Activated T-helper 1 cell treated with anti-CD3 and anti-CD28 coated beads, Interleukin-12 subunit alpha, Interleukin-12 subunit beta, Interleukin-2, Interleukin-4 antibody, amounts not matched to agents 30 ng/mL and 10 ng/mL and 1 ng/mL, durations not matched to agents 14 hours and 24 hours and 36 hours (primary cell): ENCODE data around the gene MAS1L. TPM values are rescaled to one million over a fixed set of nuclear protein-coding genes. Genes with fewer than 3 reads are reported as not detected.

Source experiments
- DNase-seq: peaks from one replicate; pipeline ENCODE4 v3.0.0; 2021; ENCODE audit warnings: low spot score
- H3K27ac Mint-ChIP-seq: one replicate; pipeline ENCODE4 v1.8.0; 2021; ENCODE audit warnings: mild to moderate bottlenecking, mixed read lengths
- H3K27me3 Mint-ChIP-seq: one replicate; pipeline ENCODE4 v1.8.0; 2022; ENCODE audit warnings: mild to moderate bottlenecking, moderate library complexity, mixed read lengths; ENCODE audit not compliant: insufficient read depth
- H3K36me3 Mint-ChIP-seq: one replicate; pipeline ENCODE4 v1.8.0; 2021; ENCODE audit warnings: low read depth, mixed read lengths
- H3K4me1 Mint-ChIP-seq: one replicate; pipeline ENCODE4 v1.8.0; 2021; ENCODE audit warnings: low read depth, mixed read lengths
- H3K4me3 Mint-ChIP-seq: one replicate; pipeline ENCODE4 v1.8.0; 2021; ENCODE audit warnings: mild to moderate bottlenecking, moderate library complexity, mixed read lengths
- H3K9me3 Mint-ChIP-seq: one replicate; pipeline ENCODE4 v1.8.0; 2021; ENCODE audit warnings: mixed read lengths
- intact Hi-C: fragments of 100-400 bp; cut with micrococcal nuclease; formaldehyde crosslinking; loops from one replicate; pipeline ENCODE4 v1.15.1; 2024
- total RNA-seq: library from RNA; stranded (reverse); gene quantifications from 2 replicates; pipeline ENCODE4 v1.2.3, GENCODE V29; 2022

Gene MAS1L
- total RNA-seq, 1 donor from 2014 or later, result not detected

DNA sequence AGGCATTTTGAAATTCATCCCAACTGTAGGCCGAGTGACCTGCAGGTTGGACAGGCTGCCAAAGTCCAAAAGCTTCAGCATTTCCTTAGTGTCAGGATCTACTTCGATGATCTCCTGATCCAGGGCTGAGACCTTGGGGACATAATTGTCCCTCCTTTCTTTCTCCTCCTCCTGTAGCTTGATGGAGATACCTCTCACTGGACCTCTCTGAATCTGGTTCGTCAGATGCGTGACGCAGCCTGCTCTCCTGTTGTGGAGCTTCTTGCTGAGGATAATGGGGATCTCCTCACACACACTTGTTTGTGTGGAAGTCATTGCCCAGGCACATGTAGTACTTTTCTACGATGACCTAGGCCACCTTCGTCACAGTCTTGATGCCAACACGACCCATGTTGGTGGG, 1.5 kb upstream of the MAS1L start:
- no peak for DNase-seq

DNA sequence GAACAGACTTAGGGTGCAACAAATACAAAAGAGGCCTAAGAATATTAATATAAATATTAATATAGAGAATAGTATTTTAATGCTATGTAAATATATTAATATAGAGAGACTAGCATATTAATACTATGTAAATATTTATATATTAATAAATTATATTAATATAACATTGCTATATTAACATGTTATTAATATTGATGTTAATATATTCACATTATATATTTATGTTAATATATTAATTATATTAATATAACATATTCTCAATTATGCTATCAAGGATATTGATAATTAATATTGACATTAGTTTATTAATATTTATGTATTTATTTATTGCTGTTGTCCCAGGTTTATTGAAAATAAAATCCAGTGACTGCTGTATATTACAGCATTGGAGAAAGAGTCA, 1.1 kb upstream of the MAS1L start:
- H3K27me3 Mint-ChIP-seq, result peaks cover 5% of the 10 kb centered on the region

More for the DNA sequence above, 1.5 kb upstream of the MAS1L start:
- Mint-ChIP-seq H3K9me3 (no peaks in the 10 kb centered on the region), H3K4me1 (no peaks in the 10 kb centered on the region), H3K4me3 (no peak overlapping the region), H3K27ac (no peak overlapping the region), H3K36me3 (no peaks in the 10 kb centered on the region), H3K27me3 (peaks cover 5% of the 10 kb centered on the region)
- intact Hi-C loops, result no loop called here

DNA sequence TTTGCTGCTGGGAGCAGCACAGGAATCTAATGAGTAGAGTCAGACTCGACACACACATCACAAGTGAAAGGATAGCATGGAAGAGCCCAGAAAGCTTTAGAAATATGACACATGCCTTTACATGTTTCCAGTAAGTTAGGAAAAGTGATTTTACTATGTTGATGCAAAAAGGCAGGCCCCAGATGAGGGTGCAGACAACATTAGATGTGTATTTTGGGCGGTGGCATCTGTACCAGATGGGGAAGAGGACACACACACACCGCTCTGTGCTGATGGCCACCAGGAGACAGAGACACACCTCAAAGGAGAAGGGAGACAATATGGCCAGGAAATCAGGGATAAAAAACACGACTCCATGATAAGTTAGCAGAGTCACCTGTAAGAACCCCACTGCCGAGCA, 625 bp downstream of the MAS1L start:
- Mint-ChIP-seq H3K4me3 (no peak overlapping the region), H3K9me3 (no peaks in the 10 kb centered on the region), H3K27me3 (peaks cover 8% of the 10 kb centered on the region), H3K36me3 (no peaks in the 10 kb centered on the region), H3K27ac (no peak overlapping the region), H3K4me1 (no peaks in the 10 kb centered on the region)
- intact Hi-C loops, result no loop called here
- no peak for DNase-seq

More for the DNA sequence above, 1.1 kb upstream of the MAS1L start:
- H3K36me3 Mint-ChIP-seq, result no peaks in the 10 kb centered on the region
- no peaks in the 10 kb centered on the region for H3K4me1 Mint-ChIP-seq
- H3K9me3 Mint-ChIP-seq, result no peaks in the 10 kb centered on the region
- intact Hi-C loops, result no loop called here
- H3K27ac Mint-ChIP-seq, result no peak overlapping the region
- no peak for DNase-seq
- H3K4me3 Mint-ChIP-seq, result no peak overlapping the region

DNA sequence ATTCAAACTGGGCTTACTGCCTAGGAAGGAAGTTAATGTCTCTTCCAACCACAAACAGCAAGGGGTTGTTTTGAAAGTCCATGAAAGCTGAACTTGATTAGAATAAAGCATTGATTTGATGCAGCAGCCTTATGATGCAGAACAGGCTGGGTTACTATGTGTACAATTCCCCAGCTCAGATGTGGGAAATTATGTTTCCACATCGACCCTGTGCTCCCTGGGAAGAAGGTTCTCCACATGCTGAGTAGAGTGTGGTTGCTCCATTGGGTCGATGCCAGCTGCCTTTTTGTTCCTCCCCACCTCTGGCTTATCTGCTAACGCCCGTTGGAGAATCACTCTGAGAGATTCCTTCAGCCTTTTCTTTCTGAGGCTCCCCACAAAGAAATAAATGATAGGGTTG, 1.2 kb downstream of the MAS1L start:
- Mint-ChIP-seq H3K27ac (no peak overlapping the region), H3K36me3 (no peaks in the 10 kb centered on the region), H3K4me3 (no peak overlapping the region), H3K27me3 (peaks cover 8% of the 10 kb centered on the region), H3K4me1 (no peaks in the 10 kb centered on the region), H3K9me3 (no peaks in the 10 kb centered on the region)
- intact Hi-C loops, result no loop called here
- DNase-seq, result no peak

DNA sequence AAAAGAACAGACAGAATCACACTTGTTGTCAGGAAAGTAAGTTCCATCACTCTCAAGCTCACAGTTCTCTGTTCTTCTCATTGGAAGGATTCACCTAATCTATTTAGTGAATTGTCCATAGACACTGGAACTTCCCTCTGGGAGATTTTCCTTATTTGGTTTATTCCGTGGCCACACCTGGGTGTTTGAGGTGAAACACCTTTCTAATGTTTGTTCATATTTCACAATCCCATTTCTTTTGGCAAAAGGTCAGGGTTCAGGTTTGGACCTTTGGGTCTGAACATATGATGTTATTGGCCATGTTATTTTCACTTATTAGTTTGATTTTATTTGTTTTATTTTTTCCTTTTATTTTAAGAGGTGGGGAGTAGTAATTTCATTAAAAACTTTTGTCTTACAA, 4.0 kb downstream of the MAS1L start:
- Mint-ChIP-seq H3K27ac (no peak overlapping the region), H3K4me1 (no peaks in the 10 kb centered on the region), H3K27me3 (peaks cover 8% of the 10 kb centered on the region), H3K36me3 (no peaks in the 10 kb centered on the region), H3K4me3 (no peak overlapping the region), H3K9me3 (no peaks in the 10 kb centered on the region)
- no peak for DNase-seq
- intact Hi-C loops, result no loop called here

DNA sequence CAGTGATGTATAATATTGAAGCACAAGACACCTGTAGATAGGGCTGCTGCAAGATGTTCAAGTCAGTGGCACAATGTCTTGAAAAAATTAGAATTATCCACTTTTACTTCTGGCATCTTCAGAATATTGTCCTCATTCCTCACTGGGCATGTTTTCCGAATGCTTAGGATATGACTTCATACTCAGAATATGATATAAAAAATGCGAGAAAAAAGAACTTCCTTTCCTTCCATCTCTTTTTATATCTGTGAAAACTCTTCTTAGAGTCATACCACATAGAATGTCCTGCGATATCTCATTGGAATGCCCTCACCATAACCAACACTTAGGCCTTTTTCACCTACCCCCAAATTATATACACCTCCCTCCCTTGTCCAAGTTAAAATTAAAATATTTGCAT, 4.6 kb downstream of the MAS1L start:
- peaks cover 8% of the 10 kb centered on the region for H3K27me3 Mint-ChIP-seq
- no peak overlapping the region for H3K4me3 Mint-ChIP-seq
- intact Hi-C loops, result no loop called here
- no peaks in the 10 kb centered on the region for H3K4me1 Mint-ChIP-seq
- no peaks in the 10 kb centered on the region for H3K9me3 Mint-ChIP-seq
- DNase-seq, result no peak
- H3K27ac Mint-ChIP-seq, result no peak overlapping the region
- H3K36me3 Mint-ChIP-seq, result no peaks in the 10 kb centered on the region

DNA sequence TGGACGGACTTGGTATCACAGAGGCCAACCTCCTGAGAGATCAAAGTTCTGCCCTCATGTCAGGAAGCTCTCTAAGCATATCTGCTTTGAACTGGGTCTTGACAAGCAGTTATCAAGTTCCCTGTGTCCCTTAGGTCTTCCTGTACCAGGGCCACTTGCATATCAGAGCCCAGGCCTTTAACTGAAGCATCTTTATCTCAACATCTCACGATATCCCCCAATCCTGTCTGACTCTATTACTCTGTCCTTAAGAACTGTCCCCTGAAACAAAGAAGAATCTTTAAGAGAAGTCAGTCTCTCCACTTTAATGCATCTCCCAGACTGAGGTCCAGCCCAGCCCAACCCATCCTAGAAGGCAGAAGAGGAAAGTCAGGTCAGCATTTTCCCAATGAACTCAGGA, 8.2 kb downstream of the MAS1L start:
- no peak overlapping the region for H3K4me3 Mint-ChIP-seq
- no peak overlapping the region for H3K27ac Mint-ChIP-seq
- H3K27me3 Mint-ChIP-seq, result peaks cover 3% of the 10 kb centered on the region
- H3K9me3 Mint-ChIP-seq, result no peaks in the 10 kb centered on the region
- H3K4me1 Mint-ChIP-seq, result no peaks in the 10 kb centered on the region
- H3K36me3 Mint-ChIP-seq, result no peaks in the 10 kb centered on the region
- intact Hi-C loops, result no loop called here
- DNase-seq, result no peak

DNA sequence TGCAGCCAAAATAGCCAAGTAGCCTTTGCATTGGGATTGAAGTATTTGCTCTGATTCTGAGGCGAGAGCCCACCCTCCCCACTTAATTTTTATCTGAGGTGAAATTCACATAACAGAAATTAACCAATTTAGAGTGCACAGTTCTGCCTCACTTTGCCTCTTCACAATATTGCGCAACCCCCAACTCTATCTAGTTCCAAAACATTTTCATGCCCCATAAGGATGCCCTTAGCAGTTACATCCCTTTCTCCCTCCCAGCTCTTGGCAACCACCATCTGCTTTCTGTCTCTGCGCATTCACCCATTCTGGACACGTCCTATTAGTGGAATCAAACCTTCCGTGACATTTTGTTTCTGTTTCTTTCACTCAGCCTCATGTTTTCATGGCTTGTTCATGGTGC, 9.0 kb downstream of the MAS1L start:
- H3K4me3 Mint-ChIP-seq, result no peak overlapping the region
- no peak overlapping the region for H3K27ac Mint-ChIP-seq
- peaks cover 3% of the 10 kb centered on the region for H3K27me3 Mint-ChIP-seq
- no peaks in the 10 kb centered on the region for H3K4me1 Mint-ChIP-seq
- no peaks in the 10 kb centered on the region for H3K36me3 Mint-ChIP-seq
- no peak for DNase-seq
- no peaks in the 10 kb centered on the region for H3K9me3 Mint-ChIP-seq
- intact Hi-C loops, result no loop called here

DNA sequence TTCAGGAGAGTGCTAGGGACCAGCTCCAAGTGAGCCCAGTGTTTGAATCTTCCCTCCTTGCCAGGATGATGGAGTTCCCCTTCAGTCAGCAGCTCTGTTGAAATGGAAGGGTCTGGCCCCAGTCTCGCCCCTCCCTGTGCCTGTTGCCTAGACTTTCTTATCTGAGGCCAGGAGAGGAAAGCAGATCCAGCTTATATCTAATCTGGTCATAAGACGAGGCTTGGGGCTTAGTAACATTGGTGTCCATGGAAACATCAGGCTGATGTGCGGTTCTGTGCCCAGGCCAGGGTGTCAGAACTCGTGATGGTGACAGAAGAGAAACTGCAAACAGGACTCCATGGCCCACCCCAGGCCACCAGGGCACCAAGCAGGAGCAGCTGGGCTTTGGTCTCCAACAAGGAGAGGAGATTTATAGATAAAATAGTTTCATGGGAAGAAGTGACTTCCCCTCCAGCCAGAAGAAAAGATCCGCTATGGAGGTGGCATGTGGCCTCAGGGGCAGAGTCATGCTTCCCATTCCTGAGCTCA, 9.8 kb downstream of the MAS1L start:
- H3K9me3 Mint-ChIP-seq, result no peaks in the 10 kb centered on the region
- no peak overlapping the region for H3K4me3 Mint-ChIP-seq
- no peak overlapping the region for H3K27ac Mint-ChIP-seq
- no peaks in the 10 kb centered on the region for H3K4me1 Mint-ChIP-seq
- H3K27me3 Mint-ChIP-seq, result peaks cover under 1% of the 10 kb centered on the region
- no peaks in the 10 kb centered on the region for H3K36me3 Mint-ChIP-seq
- DNase-seq, result no peak
- intact Hi-C loops, result no loop called here

DNA sequence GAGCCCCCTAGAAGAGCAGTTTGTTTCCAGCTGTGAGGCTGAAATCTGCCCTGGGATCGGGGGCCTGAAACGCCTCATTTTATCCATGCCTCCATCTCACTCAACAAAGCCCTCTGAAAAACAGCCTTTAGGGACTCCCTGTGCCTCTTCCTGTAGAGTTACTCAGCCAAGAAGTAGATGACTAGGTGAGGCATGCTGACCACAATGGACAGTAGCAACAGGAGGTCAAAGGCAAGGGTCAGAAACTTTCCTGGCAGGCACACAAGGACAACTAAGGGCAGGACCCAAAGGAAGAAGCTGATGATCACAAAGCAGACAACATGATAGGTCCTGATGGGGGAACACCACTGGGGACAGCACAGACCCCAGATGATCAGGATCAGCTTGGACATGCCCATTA, 12.8 kb downstream of the MAS1L start:
- Mint-ChIP-seq H3K36me3 (no peaks in the 10 kb centered on the region), H3K9me3 (no peaks in the 10 kb centered on the region), H3K4me1 (no peaks in the 10 kb centered on the region), H3K27ac (no peak overlapping the region), H3K4me3 (no peak overlapping the region), H3K27me3 (peaks cover 6% of the 10 kb centered on the region)
- DNase-seq, result no peak
- intact Hi-C loops, result no loop called here

DNA sequence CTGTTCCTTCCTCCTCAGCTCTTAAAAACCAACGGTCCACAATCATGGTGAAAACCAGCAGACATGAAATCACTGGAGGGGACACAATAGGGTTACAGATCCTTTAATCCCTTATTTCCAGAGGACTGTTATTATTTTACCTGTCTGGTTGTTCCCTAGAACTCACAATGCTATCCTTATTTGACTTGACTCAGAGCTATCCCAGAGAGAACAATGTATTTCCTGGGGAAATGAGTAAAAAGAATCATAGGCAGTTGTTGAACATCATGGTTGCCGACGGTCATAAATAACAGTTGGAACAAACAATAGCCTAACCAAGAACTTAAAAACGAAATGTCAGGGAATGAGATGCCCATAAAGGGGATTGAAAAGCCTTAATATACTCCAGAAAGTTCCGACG, 21.5 kb downstream of the MAS1L start:
- H3K4me1 Mint-ChIP-seq, result no peaks in the 10 kb centered on the region
- H3K27ac Mint-ChIP-seq, result no peak overlapping the region
- intact Hi-C loops, result no loop called here
- no peaks in the 10 kb centered on the region for H3K9me3 Mint-ChIP-seq
- no peaks in the 10 kb centered on the region for H3K27me3 Mint-ChIP-seq
- DNase-seq, result no peak
- no peaks in the 10 kb centered on the region for H3K36me3 Mint-ChIP-seq
- H3K4me3 Mint-ChIP-seq, result no peak overlapping the region

DNA sequence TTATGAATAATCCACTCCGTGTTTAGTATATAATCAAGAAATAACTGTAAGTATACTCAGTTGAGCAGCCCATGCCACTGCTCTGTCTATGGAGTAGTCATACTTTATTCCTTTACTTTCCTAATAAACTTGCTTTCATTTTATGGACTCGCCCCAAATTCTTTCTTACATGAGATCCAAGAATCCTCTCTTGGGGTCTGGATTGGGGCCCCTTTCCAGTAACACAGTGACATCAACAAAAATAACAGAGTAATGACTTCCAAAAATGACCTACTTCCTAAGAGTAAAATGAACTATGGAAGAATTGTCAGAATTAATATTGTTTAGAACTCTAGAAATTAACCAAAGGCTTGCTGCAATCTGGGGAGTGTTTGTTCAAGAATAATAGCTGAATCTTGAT, 22.0 kb downstream of the MAS1L start:
- no peaks in the 10 kb centered on the region for H3K9me3 Mint-ChIP-seq
- H3K4me1 Mint-ChIP-seq, result no peaks in the 10 kb centered on the region
- no peaks in the 10 kb centered on the region for H3K27me3 Mint-ChIP-seq
- no peak overlapping the region for H3K4me3 Mint-ChIP-seq
- DNase-seq, result no peak
- H3K36me3 Mint-ChIP-seq, result no peaks in the 10 kb centered on the region
- intact Hi-C loops, result no loop called here
- no peak overlapping the region for H3K27ac Mint-ChIP-seq

DNA sequence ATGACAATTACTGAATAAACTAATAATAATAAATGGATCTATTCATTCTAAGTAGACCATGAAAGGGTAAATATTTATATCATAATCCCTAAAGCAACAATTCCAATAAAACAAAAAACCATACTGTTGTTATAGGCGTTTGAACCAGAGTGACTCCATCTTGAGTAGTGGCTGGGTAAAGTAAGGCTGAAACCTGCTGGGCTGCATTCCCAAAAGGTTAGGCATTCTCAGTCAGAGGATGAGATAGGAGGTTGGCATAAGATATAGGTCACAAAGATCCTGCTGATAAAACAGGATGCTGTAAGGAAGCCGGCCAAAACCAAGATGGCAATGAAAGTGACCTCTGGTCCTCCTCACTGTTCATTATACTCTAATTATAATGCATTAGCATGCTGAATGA, 22.5 kb downstream of the MAS1L start:
- H3K27ac Mint-ChIP-seq, result no peak overlapping the region
- H3K36me3 Mint-ChIP-seq, result no peaks in the 10 kb centered on the region
- intact Hi-C loops, result no loop called here
- no peaks in the 10 kb centered on the region for H3K9me3 Mint-ChIP-seq
- H3K4me3 Mint-ChIP-seq, result no peak overlapping the region
- H3K4me1 Mint-ChIP-seq, result no peaks in the 10 kb centered on the region
- no peak for DNase-seq
- no peaks in the 10 kb centered on the region for H3K27me3 Mint-ChIP-seq

DNA sequence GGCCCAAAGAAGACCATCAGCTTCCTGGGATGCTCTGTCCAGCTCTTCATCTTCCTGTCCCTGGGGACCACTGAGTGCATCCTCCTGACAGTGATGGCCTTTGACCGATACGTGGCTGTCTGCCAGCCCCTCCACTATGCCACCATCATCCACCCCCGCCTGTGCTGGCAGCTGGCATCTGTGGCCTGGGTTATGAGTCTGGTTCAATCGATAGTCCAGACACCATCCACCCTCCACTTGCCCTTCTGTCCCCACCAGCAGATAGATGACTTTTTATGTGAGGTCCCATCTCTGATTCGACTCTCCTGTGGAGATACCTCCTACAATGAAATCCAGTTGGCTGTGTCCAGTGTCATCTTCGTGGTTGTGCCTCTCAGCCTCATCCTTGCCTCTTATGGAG, 25.7 kb downstream of the MAS1L start:
- Mint-ChIP-seq H3K9me3 (no peaks in the 10 kb centered on the region), H3K27me3 (peaks cover 7% of the 10 kb centered on the region), H3K36me3 (no peaks in the 10 kb centered on the region), H3K4me1 (no peaks in the 10 kb centered on the region), H3K27ac (no peak overlapping the region), H3K4me3 (no peak overlapping the region)
- DNase-seq, result no peak
- intact Hi-C loops, result no loop called here
